ENCODE measurements around the gene IDH2. TPM values are rescaled to one million over a fixed set of nuclear protein-coding genes. Genes with fewer than 3 reads are reported as not detected.
A peak's percentile ranks its signal among the peaks of the same experiment; 100 is the strongest.

Gene IDH2
- total RNA-seq, 2 experiments from 2014 or later: 38.0 to 38.2 TPM

DNA sequence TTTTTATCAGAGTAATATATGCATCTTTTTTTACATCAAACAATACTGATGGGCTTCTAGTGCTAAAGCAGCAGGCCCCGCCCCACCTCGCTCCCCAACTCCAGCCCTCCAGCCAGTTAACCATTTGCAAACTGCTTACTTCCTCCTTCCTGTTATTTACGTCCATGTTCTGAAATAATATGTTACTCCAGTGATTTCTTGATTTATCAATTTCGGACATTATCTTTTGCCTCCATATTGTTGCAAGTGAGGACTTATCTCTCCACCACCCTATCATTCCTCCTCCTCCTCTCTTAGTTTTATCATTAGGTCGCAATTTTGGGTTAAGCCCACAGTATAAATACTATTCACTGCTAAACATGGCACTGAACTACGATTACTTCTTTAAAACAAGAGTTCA lies 61.6 kb downstream of the IDH2 start:
- no peaks in the 10 kb centered on the region for H3K9me3 ChIP-seq (ENCODE audit: control insufficient read depth in 1 of 2, insufficient read depth in 1 of 2, low read length in 2 of 2)
- intact Hi-C loops (cut with DNase I, micrococcal nuclease): no loop called here
- CTCF ChIA-PET: no interaction called here

DNA sequence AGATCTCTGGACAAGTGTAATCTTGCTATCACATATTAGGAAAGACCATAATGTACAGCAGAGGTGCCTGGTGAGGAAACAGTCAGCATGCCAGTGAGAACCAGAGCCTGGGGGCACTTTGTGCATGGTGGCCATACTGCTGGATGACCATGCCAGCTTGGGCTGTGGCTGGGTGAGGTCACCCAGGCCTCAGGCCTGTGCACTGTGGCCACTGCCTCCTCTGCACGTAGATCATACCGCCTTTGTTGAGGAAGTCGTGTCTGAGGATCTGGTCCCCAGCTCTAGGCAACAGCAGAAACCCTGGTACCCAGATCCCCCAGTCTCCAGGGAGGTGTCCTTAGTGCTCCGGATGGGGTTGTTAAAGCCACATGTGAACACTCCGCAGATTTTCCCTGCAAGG lies 62.3 kb downstream of the IDH2 start:
- ATAC-seq (ENCODE audit: poor library complexity) (no peak), DNase-seq (no peak)
- Mint-ChIP-seq H3K9me3 (no peaks in the 10 kb centered on the region), H3K27me3 (no peaks in the 10 kb centered on the region), H3K36me3 (ENCODE audit: low read depth) (no peaks in the 10 kb centered on the region), H3K4me1 (ENCODE audit: low read depth) (peaks cover 54% of the 10 kb centered on the region), H3K4me3 (no peak overlapping the region), H3K27ac (peak overlapping the region; percentile 54)
- Histone ChIP-seq H3K9me3 (ENCODE audit: control insufficient read depth in 1 of 2, insufficient read depth in 1 of 2, low read length in 2 of 2) (no peaks in the 10 kb centered on the region), H3K4me1 (ENCODE audit: insufficient read depth, low read length) (peaks cover 45% of the 10 kb centered on the region), H3K27me3 (ENCODE audit: control insufficient read depth in 1 of 2, insufficient read depth in 2 of 2, low read length in 2 of 2) (no peaks in the 10 kb centered on the region), H3K4me3 (ENCODE audit: low read length) (no peak overlapping the region), H3K27ac (ENCODE audit: low read depth in 1 of 2, low read length in 2 of 2) (no peak overlapping the region), H3K36me3 (ENCODE audit: insufficient read depth, low read length) (peaks cover 9% of the 10 kb centered on the region)
- ChIA-PET POLR2A (no interaction called here), CTCF (interaction anchor here (0.6 kb wide), 1 partner anchor 431 kb away, joined by 4 read pairs; no protein-coding TSS in a partner anchor)
- intact Hi-C loops (cut with DNase I, micrococcal nuclease): no loop called here
- TF ChIP-seq, protein P1, sequence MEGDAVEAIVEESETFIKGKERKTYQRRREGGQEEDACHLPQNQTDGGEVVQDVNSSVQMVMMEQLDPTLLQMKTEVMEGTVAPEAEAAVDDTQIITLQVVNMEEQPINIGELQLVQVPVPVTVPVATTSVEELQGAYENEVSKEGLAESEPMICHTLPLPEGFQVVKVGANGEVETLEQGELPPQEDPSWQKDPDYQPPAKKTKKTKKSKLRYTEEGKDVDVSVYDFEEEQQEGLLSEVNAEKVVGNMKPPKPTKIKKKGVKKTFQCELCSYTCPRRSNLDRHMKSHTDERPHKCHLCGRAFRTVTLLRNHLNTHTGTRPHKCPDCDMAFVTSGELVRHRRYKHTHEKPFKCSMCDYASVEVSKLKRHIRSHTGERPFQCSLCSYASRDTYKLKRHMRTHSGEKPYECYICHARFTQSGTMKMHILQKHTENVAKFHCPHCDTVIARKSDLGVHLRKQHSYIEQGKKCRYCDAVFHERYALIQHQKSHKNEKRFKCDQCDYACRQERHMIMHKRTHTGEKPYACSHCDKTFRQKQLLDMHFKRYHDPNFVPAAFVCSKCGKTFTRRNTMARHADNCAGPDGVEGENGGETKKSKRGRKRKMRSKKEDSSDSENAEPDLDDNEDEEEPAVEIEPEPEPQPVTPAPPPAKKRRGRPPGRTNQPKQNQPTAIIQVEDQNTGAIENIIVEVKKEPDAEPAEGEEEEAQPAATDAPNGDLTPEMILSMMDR (IDR thresholded peaks at IDR 0.05): no peak

More for the DNA sequence above, 61.6 kb downstream of the IDH2 start:
- TF ChIP-seq, protein P1 (IDR thresholded peaks at IDR 0.05): no peak
- H3K9me3 Mint-ChIP-seq: no peaks in the 10 kb centered on the region
- Histone ChIP-seq H3K4me1 (ENCODE audit: insufficient read depth, low read length) (peaks cover 39% of the 10 kb centered on the region), H3K27me3 (ENCODE audit: control insufficient read depth in 1 of 2, insufficient read depth in 2 of 2, low read length in 2 of 2) (no peaks in the 10 kb centered on the region), H3K4me3 (ENCODE audit: low read length) (no peak overlapping the region), H3K36me3 (ENCODE audit: insufficient read depth, low read length) (peaks cover 14% of the 10 kb centered on the region), H3K27ac (ENCODE audit: low read depth in 1 of 2, low read length in 2 of 2) (no peak overlapping the region)
- H3K27ac Mint-ChIP-seq: peak overlapping the region; percentile 22
- H3K4me1 Mint-ChIP-seq (ENCODE audit: low read depth): peaks cover 50% of the 10 kb centered on the region
- H3K36me3 Mint-ChIP-seq (ENCODE audit: low read depth): no peaks in the 10 kb centered on the region
- no peak for ATAC-seq (ENCODE audit: poor library complexity)
- DNase-seq: no peak
- no peaks in the 10 kb centered on the region for H3K27me3 Mint-ChIP-seq
- no peak overlapping the region for H3K4me3 Mint-ChIP-seq
- POLR2A ChIA-PET: no interaction called here

DNA sequence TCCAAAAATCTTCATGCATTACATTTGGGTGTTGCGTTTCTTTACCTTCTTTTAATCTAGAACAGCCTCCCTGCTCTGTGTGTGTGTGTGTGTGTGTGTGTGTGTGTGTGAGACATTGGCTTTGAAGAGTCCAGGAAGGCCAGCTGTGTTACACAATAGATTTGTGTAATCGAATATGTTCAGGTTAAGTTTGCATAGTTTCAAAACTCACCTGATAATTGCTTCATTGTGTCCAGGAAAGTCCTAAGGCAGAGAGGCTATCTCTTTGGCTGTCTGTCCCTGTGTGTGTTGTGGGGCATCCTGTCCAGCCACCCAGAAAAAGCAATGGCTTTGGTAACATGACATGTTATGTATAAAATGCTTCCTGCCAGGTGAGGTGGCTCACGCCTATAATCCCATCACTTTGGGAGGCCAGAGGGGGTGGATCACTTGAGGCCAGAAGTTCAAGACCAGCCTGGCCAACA lies 63.6 kb downstream of the IDH2 start:
- H3K4me1 Mint-ChIP-seq (ENCODE audit: low read depth): peaks cover 65% of the 10 kb centered on the region
- Histone ChIP-seq H3K4me3 (ENCODE audit: low read length) (no peak overlapping the region), H3K27ac (ENCODE audit: low read depth in 1 of 2, low read length in 2 of 2) (no peak overlapping the region), H3K27me3 (ENCODE audit: control insufficient read depth in 1 of 2, insufficient read depth in 2 of 2, low read length in 2 of 2) (no peaks in the 10 kb centered on the region), H3K4me1 (ENCODE audit: insufficient read depth, low read length) (peaks cover 55% of the 10 kb centered on the region), H3K36me3 (ENCODE audit: insufficient read depth, low read length) (peaks cover 2% of the 10 kb centered on the region), H3K9me3 (ENCODE audit: control insufficient read depth in 1 of 2, insufficient read depth in 1 of 2, low read length in 2 of 2) (no peaks in the 10 kb centered on the region)
- no peaks in the 10 kb centered on the region for H3K27me3 Mint-ChIP-seq
- peak overlapping the region; percentile 70 for H3K27ac Mint-ChIP-seq
- intact Hi-C loops (cut with DNase I, micrococcal nuclease): no loop called here
- no peak overlapping the region for H3K4me3 Mint-ChIP-seq
- no peaks in the 10 kb centered on the region for H3K9me3 Mint-ChIP-seq
- no peak for DNase-seq
- no peaks in the 10 kb centered on the region for H3K36me3 Mint-ChIP-seq (ENCODE audit: low read depth)
- no peak for ATAC-seq (ENCODE audit: poor library complexity)
- TF ChIP-seq, protein P1 (IDR thresholded peaks at IDR 0.05): no peak
- CTCF ChIA-PET: no interaction called here
- POLR2A ChIA-PET: no interaction called here
